ENCODE measurements around the gene ACOT13. TPM values are rescaled to one million over a fixed set of nuclear protein-coding genes. Genes with fewer than 3 reads are reported as not detected.
"Not testable (repeated sequence)": the region's sequence is repeated elsewhere in the genome, so short reads cannot be mapped to it uniquely, and the experiment has no call there.

ACOT13 gene
- total RNA-seq, 1 experiment from 2014 or later, result 33.5 TPM

DNA sequence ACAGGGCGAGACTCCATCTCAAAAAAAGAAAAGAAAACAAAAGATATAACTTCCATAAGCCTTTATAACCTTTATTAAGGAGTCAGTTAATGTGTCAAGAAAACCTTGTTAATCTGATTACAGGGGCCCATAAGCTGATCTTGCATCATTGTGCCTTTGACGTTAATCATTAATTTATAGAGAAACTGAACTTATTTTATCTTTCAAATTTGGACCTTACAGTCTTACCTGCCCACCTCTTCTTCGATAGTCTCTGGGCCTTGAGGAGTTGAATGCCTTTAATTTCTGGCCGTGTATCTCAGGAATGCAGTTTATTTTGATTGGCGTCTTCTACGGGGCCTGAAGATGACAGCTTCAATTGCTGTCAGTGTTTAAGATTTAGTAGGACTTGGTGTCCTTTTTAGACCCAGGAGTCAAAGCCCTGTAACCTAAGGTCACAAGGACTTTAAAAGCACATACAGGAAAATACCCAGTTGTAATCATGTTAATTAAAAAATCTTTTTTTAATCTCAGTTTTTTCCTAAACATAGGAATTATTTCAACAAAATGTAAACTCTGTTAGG is 5.8 kb downstream of the ACOT13 start (continued):
- TF ChIP-seq ZBTB33 (IDR thresholded peaks at IDR 0.05; ENCODE audit: extremely low read depth, insufficient replicate concordance, low read length) (no peak), ZFX (IDR thresholded peaks at IDR 0.05) (no peak), FOSL1 (IDR thresholded peaks at IDR 0.05; ENCODE audit: low read depth) (no peak), SRF (IDR thresholded peaks at IDR 0.05; ENCODE audit: low read depth) (no peak), ELF1 (IDR thresholded peaks at IDR 0.05; ENCODE audit: borderline replicate concordance, low read depth) (no peak), ZNF274 (IDR thresholded peaks at IDR 0.05; ENCODE audit: low read depth, low read length) (no peak), TCF7L2 (IDR thresholded peaks at IDR 0.05; ENCODE audit: borderline replicate concordance, extremely low read depth, insufficient read depth, insufficient read length) (no peak)
- TF ChIP-seq, protein P1, sequence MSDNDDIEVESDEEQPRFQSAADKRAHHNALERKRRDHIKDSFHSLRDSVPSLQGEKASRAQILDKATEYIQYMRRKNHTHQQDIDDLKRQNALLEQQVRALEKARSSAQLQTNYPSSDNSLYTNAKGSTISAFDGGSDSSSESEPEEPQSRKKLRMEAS (IDR thresholded peaks at IDR 0.05), result no peak

DNA sequence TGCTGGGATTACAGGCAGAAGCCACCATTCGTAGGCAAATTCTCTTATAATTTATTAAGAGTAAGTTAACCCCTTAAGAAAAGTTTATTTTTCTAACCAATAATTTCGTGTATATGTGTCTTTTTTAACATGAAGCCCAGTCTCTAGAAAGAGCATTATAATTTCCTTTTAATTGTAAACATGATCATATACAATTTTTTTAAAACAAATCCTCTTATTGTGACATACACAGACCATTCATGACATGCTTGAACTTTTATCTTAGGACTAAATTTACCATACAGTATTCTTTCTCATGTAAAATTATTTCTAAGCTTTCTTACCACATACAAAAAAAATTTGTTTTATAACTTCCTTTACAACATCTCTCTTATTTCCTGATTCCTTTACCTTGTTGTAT is 6.7 kb downstream of the ACOT13 start:
- no peaks in the 10 kb centered on the region for H3K4me1 ChIP-seq (ENCODE audit: control insufficient read depth in 1 of 2, insufficient read depth in 2 of 2, low read length in 2 of 2)
- no peak for ATAC-seq
- intact Hi-C loops (cut with micrococcal nuclease), result no loop called here
- ChIA-PET POLR2A (no interaction called here), RAD21 (ENCODE audit: low non-redundant PET in 1 of 2, low total read pairs in 2 of 2, uncharacterized antibody in 2 of 2, unreplicated experiment in 2 of 2) (no interaction called here), CTCF (no interaction called here)
- no peaks in the 10 kb centered on the region for H4K20me1 ChIP-seq (ENCODE audit: insufficient read depth)
- no peak for DNase-seq (ENCODE audit: low read depth, low spot score)
- no peak overlapping the region for H2AFZ ChIP-seq (ENCODE audit: low read depth, low read length, poor library complexity, severe bottlenecking)
- H3K79me2 ChIP-seq (ENCODE audit: insufficient read depth, low read length), result no peaks in the 10 kb centered on the region
- no peak overlapping the region for H3K4me2 ChIP-seq (ENCODE audit: low read length)
- H3K4me3 ChIP-seq (replicated peaks in 1 of 2; ENCODE audit: low read depth in 1 of 2, low read length in 2 of 2), result no peak overlapping the region
- H3K9ac ChIP-seq (ENCODE audit: low read length), result no peak overlapping the region
- H3K27me3 ChIP-seq (ENCODE audit: insufficient read depth, low read length), result no peaks in the 10 kb centered on the region
- no peak overlapping the region for H3K27ac ChIP-seq (ENCODE audit: low read depth, low read length)
- peaks cover 9 to 10% of the 10 kb centered on the region in 2 experiments; a peak in 2 of 4 replicates for H3K9me3 ChIP-seq (ENCODE audit: control insufficient read depth in 1 of 2, insufficient read depth in 1 of 2, low read depth in 1 of 2, low read length in 2 of 2)
- TF ChIP-seq FOSL1 (IDR thresholded peaks at IDR 0.05; ENCODE audit: low read depth) (no peak), CBX3 (IDR thresholded peaks at IDR 0.05; ENCODE audit: low read depth) (0 out of 2 replicates have a peak, but pooled peaks have one; percentile 26), ZNF274 (IDR thresholded peaks at IDR 0.05; ENCODE audit: low read depth, low read length) (no peak)
- TF ChIP-seq, protein P2, sequence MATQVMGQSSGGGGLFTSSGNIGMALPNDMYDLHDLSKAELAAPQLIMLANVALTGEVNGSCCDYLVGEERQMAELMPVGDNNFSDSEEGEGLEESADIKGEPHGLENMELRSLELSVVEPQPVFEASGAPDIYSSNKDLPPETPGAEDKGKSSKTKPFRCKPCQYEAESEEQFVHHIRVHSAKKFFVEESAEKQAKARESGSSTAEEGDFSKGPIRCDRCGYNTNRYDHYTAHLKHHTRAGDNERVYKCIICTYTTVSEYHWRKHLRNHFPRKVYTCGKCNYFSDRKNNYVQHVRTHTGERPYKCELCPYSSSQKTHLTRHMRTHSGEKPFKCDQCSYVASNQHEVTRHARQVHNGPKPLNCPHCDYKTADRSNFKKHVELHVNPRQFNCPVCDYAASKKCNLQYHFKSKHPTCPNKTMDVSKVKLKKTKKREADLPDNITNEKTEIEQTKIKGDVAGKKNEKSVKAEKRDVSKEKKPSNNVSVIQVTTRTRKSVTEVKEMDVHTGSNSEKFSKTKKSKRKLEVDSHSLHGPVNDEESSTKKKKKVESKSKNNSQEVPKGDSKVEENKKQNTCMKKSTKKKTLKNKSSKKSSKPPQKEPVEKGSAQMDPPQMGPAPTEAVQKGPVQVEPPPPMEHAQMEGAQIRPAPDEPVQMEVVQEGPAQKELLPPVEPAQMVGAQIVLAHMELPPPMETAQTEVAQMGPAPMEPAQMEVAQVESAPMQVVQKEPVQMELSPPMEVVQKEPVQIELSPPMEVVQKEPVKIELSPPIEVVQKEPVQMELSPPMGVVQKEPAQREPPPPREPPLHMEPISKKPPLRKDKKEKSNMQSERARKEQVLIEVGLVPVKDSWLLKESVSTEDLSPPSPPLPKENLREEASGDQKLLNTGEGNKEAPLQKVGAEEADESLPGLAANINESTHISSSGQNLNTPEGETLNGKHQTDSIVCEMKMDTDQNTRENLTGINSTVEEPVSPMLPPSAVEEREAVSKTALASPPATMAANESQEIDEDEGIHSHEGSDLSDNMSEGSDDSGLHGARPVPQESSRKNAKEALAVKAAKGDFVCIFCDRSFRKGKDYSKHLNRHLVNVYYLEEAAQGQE (IDR thresholded peaks at IDR 0.05; ENCODE audit: low read depth), result no peak
- H3K36me3 ChIP-seq (ENCODE audit: control insufficient read depth in 1 of 2, insufficient read depth in 2 of 2, low read length in 2 of 2), result no peaks in the 10 kb centered on the region
- no TSS peak for BruUV-seq (replicated peaks)
- no peaks in the 10 kb centered on the region for H3K9me2 ChIP-seq (ENCODE audit: insufficient read depth)

DNA sequence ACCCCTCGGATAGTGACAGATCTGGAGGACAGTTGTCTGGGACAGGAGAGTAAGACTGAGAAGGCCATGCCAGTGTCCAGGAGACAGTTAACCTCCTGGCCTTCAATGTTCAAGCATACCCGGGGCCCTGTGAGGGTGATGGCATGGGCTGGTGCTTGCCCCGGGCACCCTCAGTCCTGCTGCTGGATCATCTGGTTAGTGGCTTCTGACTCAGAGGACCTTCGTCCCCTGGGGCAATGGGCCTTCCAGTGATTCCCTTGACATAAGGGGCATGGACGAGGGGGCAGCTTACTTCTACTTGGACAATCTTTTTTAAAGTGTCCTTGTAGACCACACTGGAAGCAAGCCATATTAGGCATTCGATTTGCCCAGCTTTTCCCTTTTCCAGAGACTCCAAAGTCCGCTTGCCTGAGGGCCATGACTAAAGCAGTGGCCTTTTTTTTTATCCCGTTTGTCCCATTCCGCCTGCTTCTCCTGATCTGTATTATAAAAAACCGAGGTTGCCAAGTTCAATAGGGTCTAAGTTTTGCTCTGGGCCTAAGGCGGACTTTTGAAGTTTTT is 12.0 kb downstream of the ACOT13 start:
- H3K4me1 ChIP-seq (ENCODE audit: control insufficient read depth in 1 of 2, insufficient read depth in 2 of 2, low read length in 2 of 2), result not testable (repeated sequence)

More for the DNA sequence above, 12.0 kb downstream of the ACOT13 start:
- H3K9me2 ChIP-seq (ENCODE audit: insufficient read depth); H2AFZ ChIP-seq (ENCODE audit: low read depth, low read length, poor library complexity, severe bottlenecking); intact Hi-C loops (cut with micrococcal nuclease); H4K20me1 ChIP-seq (ENCODE audit: insufficient read depth); H3K79me2 ChIP-seq (ENCODE audit: insufficient read depth, low read length); DNase-seq (ENCODE audit: low read depth, low spot score); ATAC-seq; H3K4me2 ChIP-seq (ENCODE audit: low read length); H3K27me3 ChIP-seq (ENCODE audit: insufficient read depth, low read length); H3K27ac ChIP-seq (ENCODE audit: low read depth, low read length); RAD21 ChIA-PET (ENCODE audit: low non-redundant PET in 1 of 2, low total read pairs in 2 of 2, uncharacterized antibody in 2 of 2, unreplicated experiment in 2 of 2); CTCF ChIA-PET; H3K4me3 ChIP-seq (replicated peaks in 1 of 2; ENCODE audit: low read depth in 1 of 2, low read length in 2 of 2); H3K36me3 ChIP-seq (ENCODE audit: control insufficient read depth in 1 of 2, insufficient read depth in 2 of 2, low read length in 2 of 2); POLR2A ChIA-PET; H3K9ac ChIP-seq (ENCODE audit: low read length); BruUV-seq (replicated peaks); H3K9me3 ChIP-seq (ENCODE audit: control insufficient read depth in 1 of 2, insufficient read depth in 1 of 2, low read depth in 1 of 2, low read length in 2 of 2): not testable (repeated sequence)
